ENCODE results near the gene AOC1.

Gene AOC1

DNA sequence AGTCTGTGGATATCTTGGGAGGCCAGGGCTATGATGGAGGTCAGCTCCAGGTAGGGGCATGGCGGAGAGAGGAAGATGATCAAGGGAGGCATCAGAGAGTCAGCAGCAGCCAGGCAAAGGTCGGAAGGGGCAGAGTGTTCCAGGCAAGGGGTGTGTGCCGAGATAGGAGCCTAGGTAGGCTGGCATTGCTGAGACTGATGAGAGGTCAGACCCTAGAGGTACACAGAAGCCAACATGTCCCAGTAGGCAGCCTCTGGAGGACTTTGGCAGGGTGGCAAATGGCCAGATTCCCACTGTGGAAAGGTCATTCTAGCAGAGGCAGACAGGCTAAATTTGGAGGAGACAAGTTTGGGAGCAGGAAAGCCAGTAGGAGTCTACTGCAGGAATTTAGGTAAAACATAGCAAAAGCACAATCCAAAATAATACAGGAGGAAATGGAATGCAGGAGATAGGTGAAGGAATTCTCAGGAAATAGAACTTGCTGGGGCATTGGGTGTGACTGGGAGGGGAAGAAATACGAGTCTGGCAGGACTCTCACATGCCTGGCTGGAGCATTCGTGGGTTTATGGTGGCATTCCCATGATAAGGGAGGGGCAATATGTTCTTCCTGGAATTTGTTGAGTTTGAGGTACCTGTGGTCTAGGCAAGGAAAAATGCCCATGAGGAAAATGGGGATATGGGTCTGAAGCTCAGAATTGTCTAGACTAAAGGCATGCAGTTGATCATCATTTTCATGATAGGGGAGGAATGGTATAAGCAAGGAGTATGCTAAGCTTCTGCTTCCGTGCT, 26.1 kb upstream of the AOC1 start:
- Mint-ChIP-seq H3K9me3 (peaks cover 3% of the 10 kb centered on the region), H3K27me3 (peaks cover 44% of the 10 kb centered on the region)

DNA sequence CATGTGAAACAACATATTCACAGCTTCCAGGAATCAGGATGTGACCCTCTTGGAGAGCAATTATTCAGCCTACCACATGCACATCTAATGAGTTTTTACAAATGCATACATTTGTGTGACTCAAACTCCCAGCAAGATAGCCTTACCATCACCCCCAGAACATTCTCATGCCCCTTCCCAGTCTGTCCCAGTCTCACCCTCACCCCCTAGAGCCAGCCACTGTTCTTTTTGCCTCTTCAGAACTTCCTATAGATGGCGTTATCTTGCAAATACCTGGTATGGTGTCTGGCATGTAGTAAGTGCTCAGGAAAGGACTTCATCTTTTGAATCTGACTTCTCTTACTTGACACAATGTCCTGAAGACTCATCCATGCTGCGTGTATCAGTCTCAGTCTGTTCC, 23.9 kb upstream of the AOC1 start:
- Mint-ChIP-seq H3K27ac (no peak overlapping the region), H3K4me3 (no peak overlapping the region), H3K4me1 (no peaks in the 10 kb centered on the region), H3K9me3 (no peaks in the 10 kb centered on the region), H3K27me3 (peaks cover 43% of the 10 kb centered on the region), H3K36me3 (no peaks in the 10 kb centered on the region)
- ATAC-seq = no peak

More for the DNA sequence above, 26.1 kb upstream of the AOC1 start:
- no peak overlapping the region for H3K27ac Mint-ChIP-seq
- H3K4me1 Mint-ChIP-seq = no peaks in the 10 kb centered on the region
- ATAC-seq = no peak
- H3K36me3 Mint-ChIP-seq = peaks cover 5% of the 10 kb centered on the region
- no peak overlapping the region for H3K4me3 Mint-ChIP-seq

DNA sequence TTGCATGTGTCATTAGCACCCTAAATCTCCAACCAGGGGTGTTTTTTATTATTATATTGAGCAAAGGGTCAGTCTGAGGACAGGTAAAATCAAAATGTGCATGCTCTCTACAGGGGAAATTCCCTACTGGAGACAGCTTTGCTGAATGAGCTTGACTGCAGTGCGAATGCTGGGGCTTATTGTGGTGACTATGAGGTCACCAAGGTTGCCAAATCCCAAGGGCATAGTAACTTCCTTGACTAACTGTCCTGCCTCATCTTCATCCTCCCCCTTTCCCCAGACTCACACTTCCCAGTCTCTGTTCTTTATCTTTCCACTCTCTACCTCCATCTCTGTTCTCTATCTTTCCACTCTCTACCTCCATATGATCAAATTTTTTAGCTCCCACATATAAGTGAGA, 22.9 kb upstream of the AOC1 start:
- Mint-ChIP-seq H3K4me1 (no peaks in the 10 kb centered on the region), H3K27me3 (peaks cover 52% of the 10 kb centered on the region), H3K4me3 (no peak overlapping the region), H3K27ac (no peak overlapping the region), H3K9me3 (no peaks in the 10 kb centered on the region), H3K36me3 (no peaks in the 10 kb centered on the region)
- no peak for ATAC-seq

DNA sequence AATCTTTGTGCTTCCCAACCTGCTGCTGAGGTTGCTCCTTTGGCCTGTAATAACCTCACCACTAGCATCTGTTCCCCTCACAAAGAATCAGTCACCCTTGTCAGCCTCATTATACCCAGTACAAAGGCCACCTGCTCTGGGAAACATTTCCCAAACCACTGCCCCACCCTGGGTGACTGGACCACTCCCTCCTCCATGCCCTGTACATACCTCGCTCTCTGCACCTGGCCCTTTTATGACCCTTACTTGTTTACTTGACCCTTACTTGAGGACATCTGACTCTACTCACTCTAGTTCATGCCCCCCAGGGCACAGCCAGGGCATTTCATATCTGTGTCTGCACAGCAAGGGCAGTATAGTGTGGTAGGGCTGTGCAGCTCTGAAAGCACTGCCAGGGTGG, 21.4 kb upstream of the AOC1 start:
- no peak overlapping the region for H3K27ac Mint-ChIP-seq
- H3K27me3 Mint-ChIP-seq = peaks cover 56% of the 10 kb centered on the region
- ATAC-seq = no peak
- no peaks in the 10 kb centered on the region for H3K4me1 Mint-ChIP-seq
- H3K9me3 Mint-ChIP-seq = no peaks in the 10 kb centered on the region
- H3K4me3 Mint-ChIP-seq = no peak overlapping the region
- H3K36me3 Mint-ChIP-seq = no peaks in the 10 kb centered on the region

DNA sequence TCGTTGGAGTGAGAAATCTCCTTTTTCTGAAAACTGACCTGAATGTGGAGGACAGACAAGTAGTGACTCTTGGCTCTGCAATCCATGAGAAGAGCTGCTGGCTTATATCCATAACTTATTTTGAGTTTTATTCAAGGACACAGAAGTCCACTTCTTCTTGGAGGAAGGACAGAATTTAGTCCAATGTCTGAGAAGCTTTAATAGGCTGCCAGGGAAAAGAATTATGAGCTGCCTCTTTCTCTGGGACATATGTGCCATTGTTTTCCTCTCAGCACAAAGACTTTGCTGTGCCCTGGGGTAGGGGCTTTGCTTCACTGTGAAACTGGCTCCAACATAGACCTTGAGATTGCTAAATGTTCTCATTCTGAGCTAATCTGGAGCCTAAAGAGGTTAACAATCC, 20.5 kb upstream of the AOC1 start:
- Mint-ChIP-seq H3K9me3 (no peaks in the 10 kb centered on the region), H3K27ac (no peak overlapping the region), H3K4me3 (no peak overlapping the region), H3K27me3 (peaks cover 49% of the 10 kb centered on the region), H3K36me3 (no peaks in the 10 kb centered on the region), H3K4me1 (no peaks in the 10 kb centered on the region)
- ATAC-seq = no peak

DNA sequence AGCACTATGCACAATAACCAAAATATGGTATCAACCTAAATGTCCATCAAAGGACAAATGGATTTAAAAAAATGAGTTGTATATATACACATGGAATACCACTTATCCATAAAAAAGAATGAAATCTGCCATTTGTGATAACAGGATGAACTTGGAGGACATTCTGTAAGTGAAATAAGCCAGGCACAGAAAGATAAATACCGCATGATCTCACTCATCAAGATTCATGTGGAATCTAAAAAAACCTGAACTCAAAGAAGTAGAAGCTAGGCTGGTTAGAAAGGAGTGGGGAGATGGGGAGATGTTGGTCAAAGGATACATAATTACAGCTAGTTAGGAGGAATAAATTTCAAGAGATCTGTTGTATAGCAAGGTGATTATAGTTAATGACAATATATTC, 17.3 kb upstream of the AOC1 start:
- Mint-ChIP-seq H3K27me3 (peaks cover 38% of the 10 kb centered on the region), H3K27ac (no peak overlapping the region), H3K36me3 (no peaks in the 10 kb centered on the region), H3K9me3 (no peaks in the 10 kb centered on the region), H3K4me3 (no peak overlapping the region), H3K4me1 (no peaks in the 10 kb centered on the region)
- ATAC-seq = no peak

DNA sequence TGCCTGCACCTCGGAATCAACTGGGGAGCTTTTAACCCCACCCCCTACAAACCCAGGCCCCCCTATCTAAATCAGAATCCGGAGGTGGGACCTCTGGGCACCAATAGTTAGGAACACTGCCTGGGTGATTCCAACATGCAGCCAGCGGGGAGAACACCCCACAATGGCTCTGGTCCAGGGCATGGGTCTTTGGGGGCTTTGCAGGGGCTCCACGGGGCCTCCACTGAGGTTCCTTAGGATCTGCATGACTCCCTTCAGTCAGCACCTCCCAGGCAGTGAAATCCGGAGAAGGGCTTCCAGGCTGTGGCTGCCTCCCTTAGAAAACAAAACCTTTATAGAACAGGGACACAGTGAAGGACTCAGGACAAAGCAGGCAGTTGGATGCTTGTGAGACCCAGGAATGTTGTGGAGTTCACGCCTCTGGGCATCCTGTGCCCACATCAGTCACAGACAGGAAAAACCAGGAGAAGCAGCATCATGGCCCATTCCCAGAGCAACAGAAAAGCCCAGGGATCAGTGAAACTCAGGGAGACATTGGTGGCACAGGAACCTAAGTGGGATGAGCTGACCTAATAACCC, 16.5 kb upstream of the AOC1 start:
- no peak overlapping the region for H3K4me3 Mint-ChIP-seq
- no peak for ATAC-seq
- peaks cover 32% of the 10 kb centered on the region for H3K27me3 Mint-ChIP-seq
- H3K9me3 Mint-ChIP-seq = no peaks in the 10 kb centered on the region
- no peaks in the 10 kb centered on the region for H3K4me1 Mint-ChIP-seq
- H3K27ac Mint-ChIP-seq = no peak overlapping the region
- H3K36me3 Mint-ChIP-seq = no peaks in the 10 kb centered on the region

DNA sequence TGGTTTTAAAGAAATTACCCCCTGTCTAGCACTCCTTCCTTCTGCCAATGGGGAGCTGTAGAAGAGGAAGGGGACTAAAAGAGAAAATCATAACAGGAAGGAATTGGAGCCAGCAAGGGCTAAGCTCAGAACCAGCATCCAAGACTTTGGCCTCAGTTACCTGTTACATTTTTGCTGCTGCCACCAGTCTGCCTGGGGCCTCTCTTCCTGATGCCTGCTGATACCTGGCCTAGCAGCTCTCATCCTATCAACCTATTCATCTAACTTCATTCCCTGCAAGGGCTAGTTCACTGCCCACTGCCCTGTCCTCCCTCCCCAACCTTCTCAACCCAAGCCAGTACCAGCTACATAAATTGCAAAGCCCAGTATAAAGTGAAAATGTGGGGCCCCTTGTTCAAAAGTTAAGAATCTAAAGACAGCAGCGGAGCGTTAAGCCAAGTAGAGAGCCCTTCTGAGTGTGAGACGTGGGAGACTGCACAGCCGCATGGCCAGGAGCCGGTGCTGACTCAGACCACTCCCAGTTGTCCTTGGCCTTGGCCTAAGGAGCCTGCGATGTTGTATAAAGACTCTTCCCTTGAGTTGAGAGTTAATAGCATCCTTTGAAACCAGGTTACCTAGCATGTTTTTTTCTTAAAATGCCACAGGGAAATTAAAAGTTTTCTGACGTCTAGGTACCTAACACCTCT, 13.2 kb upstream of the AOC1 start:
- no peaks in the 10 kb centered on the region for H3K4me1 Mint-ChIP-seq
- no peaks in the 10 kb centered on the region for H3K36me3 Mint-ChIP-seq
- peaks cover 10% of the 10 kb centered on the region for H3K27me3 Mint-ChIP-seq
- ATAC-seq = no peak
- no peak overlapping the region for H3K4me3 Mint-ChIP-seq
- H3K27ac Mint-ChIP-seq = no peak overlapping the region
- no peaks in the 10 kb centered on the region for H3K9me3 Mint-ChIP-seq

DNA sequence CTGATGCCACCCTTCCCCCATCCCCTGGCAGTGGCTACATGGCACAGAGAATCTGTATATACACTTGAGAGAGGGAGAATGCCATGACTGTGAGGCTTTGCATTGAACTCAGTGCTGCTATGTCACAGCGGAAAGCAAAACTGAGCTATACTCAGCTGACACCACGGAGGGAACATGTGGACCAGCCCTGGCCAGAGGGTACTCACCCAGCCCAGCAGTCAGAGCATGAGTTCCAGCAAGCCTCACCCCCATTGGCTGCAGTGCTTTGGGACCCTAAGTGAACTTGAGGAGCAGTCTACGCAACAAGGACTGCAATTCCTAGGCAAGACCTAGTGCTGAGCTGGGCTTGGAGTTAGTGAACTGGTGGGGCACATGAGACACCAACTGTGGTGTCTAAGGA, 10.3 kb upstream of the AOC1 start:
- H3K27me3 Mint-ChIP-seq = no peaks in the 10 kb centered on the region
- no peak for ATAC-seq
- H3K27ac Mint-ChIP-seq = no peak overlapping the region
- H3K4me3 Mint-ChIP-seq = no peak overlapping the region
- H3K36me3 Mint-ChIP-seq = no peaks in the 10 kb centered on the region
- H3K9me3 Mint-ChIP-seq = no peaks in the 10 kb centered on the region
- no peaks in the 10 kb centered on the region for H3K4me1 Mint-ChIP-seq

DNA sequence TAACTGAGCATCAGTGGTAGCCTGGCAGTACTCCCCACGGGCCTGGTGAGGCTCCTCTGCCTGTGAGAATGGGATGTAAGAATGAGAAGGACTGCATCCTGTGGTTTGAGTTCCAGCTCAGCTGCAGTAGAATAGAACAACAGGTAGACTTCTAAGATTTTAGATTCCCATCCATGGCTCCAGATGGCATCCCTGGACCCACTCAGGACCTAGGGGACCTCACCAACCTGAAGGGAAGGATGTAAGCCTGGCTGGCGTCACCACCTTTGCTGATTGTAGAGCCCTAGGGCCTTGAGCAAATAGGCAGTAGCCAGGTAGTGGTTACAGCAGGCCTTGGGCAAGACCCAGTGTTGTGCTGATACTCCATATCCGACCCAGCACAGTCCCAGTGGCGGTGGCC, 9.6 kb upstream of the AOC1 start:
- no peaks in the 10 kb centered on the region for H3K9me3 Mint-ChIP-seq
- ATAC-seq = no peak
- no peak overlapping the region for H3K27ac Mint-ChIP-seq
- no peaks in the 10 kb centered on the region for H3K36me3 Mint-ChIP-seq
- H3K27me3 Mint-ChIP-seq = no peaks in the 10 kb centered on the region
- H3K4me3 Mint-ChIP-seq = no peak overlapping the region
- H3K4me1 Mint-ChIP-seq = no peaks in the 10 kb centered on the region

DNA sequence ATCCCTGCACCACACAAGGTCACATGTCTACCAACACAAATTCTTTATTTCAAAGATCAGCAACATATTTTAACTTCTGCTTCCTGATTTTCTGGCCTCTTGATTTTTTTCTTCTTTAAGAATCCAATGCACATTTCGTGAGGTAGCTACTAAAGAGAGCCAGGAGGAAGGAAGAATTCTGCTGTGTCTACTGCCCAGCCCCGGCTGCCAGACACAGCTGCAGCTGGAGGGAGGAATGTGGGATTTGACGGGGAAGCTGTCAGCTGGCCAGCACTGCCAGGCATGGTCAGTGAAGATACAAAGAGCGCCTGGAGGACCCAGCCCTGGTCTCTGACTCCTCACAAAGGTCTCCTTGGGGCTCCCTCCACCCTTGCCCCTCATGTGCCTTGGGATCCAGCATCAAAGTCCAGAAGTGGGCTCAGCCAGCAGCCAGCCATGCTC, 6.9 kb upstream of the AOC1 start:
- no peaks in the 10 kb centered on the region for H3K4me1 Mint-ChIP-seq
- H3K4me3 Mint-ChIP-seq = no peak overlapping the region
- no peak overlapping the region for H3K27ac Mint-ChIP-seq
- H3K9me3 Mint-ChIP-seq = no peaks in the 10 kb centered on the region
- no peaks in the 10 kb centered on the region for H3K36me3 Mint-ChIP-seq
- ATAC-seq = no peak
- H3K27me3 Mint-ChIP-seq = peaks cover 15% of the 10 kb centered on the region

DNA sequence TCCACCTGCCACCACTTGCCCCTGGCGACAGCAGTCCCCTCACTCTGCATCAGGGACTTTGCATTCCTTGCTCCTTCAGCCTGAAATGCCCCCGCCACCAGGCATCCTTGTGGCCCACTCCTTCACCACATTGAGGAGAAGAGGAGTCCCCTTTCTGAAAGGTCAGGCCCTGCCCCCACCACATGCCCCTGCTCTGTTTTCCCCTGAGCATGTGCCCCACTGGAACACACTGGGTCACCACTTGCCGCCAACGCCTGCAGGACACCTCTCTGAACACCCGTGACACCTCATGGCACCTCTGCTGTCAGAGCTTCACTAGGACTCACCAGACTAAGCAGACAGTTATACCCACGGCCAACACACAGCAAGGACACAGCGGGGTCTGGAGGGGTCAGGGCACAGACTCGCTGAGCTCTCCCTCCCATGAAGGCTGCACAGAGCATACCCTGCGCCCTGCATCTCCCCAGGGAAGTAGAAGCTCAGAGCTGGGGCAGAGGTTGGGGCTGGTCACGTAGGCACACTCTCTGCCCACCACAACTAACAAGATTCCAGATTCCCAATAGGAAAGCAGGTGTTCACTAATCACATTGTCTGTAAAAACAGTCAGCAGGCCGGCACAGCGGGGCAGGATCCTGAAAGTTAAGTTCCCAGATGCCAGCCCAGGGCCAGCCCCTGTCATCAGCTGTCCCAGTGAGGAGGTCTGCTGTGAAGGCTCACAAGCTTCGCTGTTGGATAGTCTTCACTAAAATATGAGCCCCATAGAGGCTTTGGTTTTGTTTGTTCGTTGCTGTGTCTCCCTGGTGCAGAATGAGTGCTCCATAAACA, 5.8 kb upstream of the AOC1 start:
- Mint-ChIP-seq H3K27ac (no peak overlapping the region), H3K27me3 (peaks cover 23% of the 10 kb centered on the region), H3K4me1 (no peaks in the 10 kb centered on the region), H3K36me3 (no peaks in the 10 kb centered on the region), H3K9me3 (no peaks in the 10 kb centered on the region), H3K4me3 (no peak overlapping the region)
- ATAC-seq = no peak

DNA sequence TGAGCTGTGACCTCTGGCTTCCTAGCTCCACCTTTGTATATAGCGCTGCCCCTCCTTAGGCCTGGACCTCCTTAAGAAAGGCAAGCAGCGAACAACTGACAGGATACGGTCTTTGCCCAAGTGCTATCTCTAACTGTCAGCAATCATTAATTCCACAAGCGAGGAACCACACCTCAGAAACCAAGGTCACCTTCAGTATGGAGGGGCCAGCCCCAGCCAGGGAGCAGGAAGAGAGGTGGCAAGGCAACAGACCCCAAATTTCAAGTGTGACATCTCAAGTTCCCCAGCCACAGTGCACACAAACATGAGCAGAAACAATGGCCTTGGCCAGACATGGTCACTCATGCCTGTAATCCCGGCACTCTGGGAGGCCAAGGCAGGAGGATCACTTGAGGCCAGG, 4.8 kb upstream of the AOC1 start:
- Mint-ChIP-seq H3K4me1 (no peaks in the 10 kb centered on the region), H3K27ac (no peak overlapping the region), H3K27me3 (peaks cover 33% of the 10 kb centered on the region), H3K4me3 (no peak overlapping the region), H3K9me3 (no peaks in the 10 kb centered on the region), H3K36me3 (no peaks in the 10 kb centered on the region)
- ATAC-seq = no peak

DNA sequence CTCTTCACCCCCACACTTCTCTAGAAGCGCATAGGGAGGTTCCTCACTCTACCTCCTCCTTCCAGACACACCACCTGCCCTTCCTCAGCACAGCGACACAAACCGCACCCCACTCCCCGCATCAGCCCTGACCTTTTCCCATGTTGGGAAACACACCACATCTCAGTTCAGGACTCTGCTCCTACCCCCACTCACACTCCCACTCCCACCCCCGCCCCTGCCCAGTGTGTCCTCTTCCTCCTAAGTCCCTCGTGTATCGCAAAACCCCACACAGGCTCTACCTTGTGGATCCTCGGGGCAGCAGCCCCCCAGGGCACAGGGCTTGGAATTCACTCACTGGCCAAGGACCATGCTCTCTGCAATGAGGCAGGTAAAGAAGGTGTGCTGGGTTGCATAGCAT, 4.2 kb upstream of the AOC1 start:
- Mint-ChIP-seq H3K27ac (no peak overlapping the region), H3K36me3 (no peaks in the 10 kb centered on the region)
- no peak for ATAC-seq

DNA sequence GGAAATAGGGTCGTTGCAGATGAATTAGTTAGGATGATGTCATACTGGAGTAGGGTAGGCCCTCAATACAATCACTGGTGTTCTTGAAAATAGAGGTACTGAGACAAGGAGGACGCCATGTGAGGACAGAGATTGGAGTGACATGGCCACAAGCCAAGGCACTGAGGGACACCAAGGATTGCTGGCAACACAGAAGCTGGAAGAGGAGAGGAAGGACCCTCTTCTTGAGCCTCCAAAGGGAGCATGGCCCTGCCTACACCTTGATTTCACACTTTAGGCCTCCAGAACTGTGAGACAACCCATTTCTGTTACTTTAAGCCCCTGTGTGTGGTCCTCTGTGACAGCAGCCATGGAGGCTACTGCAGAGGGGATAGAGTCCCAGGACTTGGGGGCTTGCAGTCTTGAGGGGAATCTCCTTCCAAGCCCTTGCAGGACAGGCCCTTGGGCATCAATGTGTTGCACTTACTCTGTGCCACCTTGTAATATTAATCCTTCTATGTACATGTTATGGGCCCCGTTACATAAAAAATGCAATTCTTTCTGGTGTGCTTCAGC, 3.7 kb upstream of the AOC1 start:
- Mint-ChIP-seq H3K4me3 (no peak overlapping the region), H3K9me3 (no peaks in the 10 kb centered on the region), H3K36me3 (no peaks in the 10 kb centered on the region), H3K27ac (no peak overlapping the region), H3K27me3 (peaks cover 37% of the 10 kb centered on the region), H3K4me1 (no peaks in the 10 kb centered on the region)
- ATAC-seq = no peak

More for the DNA sequence above, 4.2 kb upstream of the AOC1 start:
- Mint-ChIP-seq H3K27me3 (peaks cover 37% of the 10 kb centered on the region), H3K9me3 (no peaks in the 10 kb centered on the region), H3K4me1 (no peaks in the 10 kb centered on the region), H3K4me3 (no peak overlapping the region)
